ENCODE data around the gene TUFT1.

Gene TUFT1

DNA sequence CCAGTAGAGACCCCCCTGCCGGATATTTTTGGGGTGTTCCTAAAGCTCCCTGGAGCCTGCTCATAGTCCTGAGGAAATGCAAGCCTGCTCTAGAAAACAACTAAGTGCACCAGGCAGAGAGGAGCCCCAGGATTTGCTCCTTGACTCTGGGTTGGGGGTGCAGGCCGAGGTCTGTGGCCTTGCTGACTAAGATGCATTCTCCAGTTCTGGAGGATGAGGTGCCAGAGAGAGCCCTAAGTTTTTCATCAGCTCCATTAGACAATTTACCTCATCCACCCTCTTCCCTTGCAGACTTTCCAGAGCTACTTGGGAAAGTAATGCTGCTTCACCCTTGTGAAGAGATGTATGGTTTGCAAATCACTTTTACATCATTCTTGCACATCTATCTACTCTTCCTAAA is 9.1 kb downstream of the TUFT1 start:
- TF ChIP-seq CTCF (IDR thresholded peaks at IDR 0.05; ENCODE audit: low read depth, low read length) (no peak), MAX (IDR thresholded peaks at IDR 0.05; ENCODE audit: low read depth, low read length) (no peak), MYC (IDR thresholded peaks at IDR 0.05; ENCODE audit: low read depth, low read length) (no peak), POLR2A (IDR thresholded peaks at IDR 0.05; ENCODE audit: extremely low read depth, insufficient read length) (no peak)
- DNase-seq (ENCODE audit: low read depth): no peak
- H3K4me3 ChIP-seq (ENCODE audit: low read depth, low read length): no peak overlapping the region

- no peak overlapping the region for H3K4me3 ChIP-seq (ENCODE audit: low read depth, low read length)
- TF ChIP-seq MYC (IDR thresholded peaks at IDR 0.05; ENCODE audit: low read depth, low read length) (no peak), MAX (IDR thresholded peaks at IDR 0.05; ENCODE audit: low read depth, low read length) (no peak), CTCF (IDR thresholded peaks at IDR 0.05; ENCODE audit: low read depth, low read length) (no peak), POLR2A (IDR thresholded peaks at IDR 0.05; ENCODE audit: extremely low read depth, insufficient read length) (no peak)
- no peak for DNase-seq (ENCODE audit: low read depth)
Observed at GRCh38 chr1:151553659-151554058, 13.6 kb downstream of the TUFT1 start.

GRCh38 chr1:151556052-151556451 is 15.9 kb downstream of the TUFT1 start:
- DNase-seq (ENCODE audit: low read depth): no peak
- no peak for TF ChIP-seq MAX (IDR thresholded peaks at IDR 0.05; ENCODE audit: low read depth, low read length)
- no peak for TF ChIP-seq CTCF (IDR thresholded peaks at IDR 0.05; ENCODE audit: low read depth, low read length)
- TF ChIP-seq MYC (IDR thresholded peaks at IDR 0.05; ENCODE audit: low read depth, low read length): no peak
- TF ChIP-seq POLR2A (IDR thresholded peaks at IDR 0.05; ENCODE audit: extremely low read depth, insufficient read length): no peak
- H3K4me3 ChIP-seq (ENCODE audit: low read depth, low read length): no peak overlapping the region

- TF ChIP-seq MAX (IDR thresholded peaks at IDR 0.05; ENCODE audit: low read depth, low read length) (no peak), POLR2A (IDR thresholded peaks at IDR 0.05; ENCODE audit: extremely low read depth, insufficient read length) (no peak), CTCF (IDR thresholded peaks at IDR 0.05; ENCODE audit: low read depth, low read length) (no peak), MYC (IDR thresholded peaks at IDR 0.05; ENCODE audit: low read depth, low read length) (no peak)
- H3K4me3 ChIP-seq (ENCODE audit: low read depth, low read length): no peak overlapping the region
- DNase-seq (ENCODE audit: low read depth): no peak
Observed at GRCh38 chr1:151562661-151563060, 22.6 kb downstream of the TUFT1 start.

GRCh38 chr1:151563376-151563775 is 23.3 kb downstream of the TUFT1 start:
- DNase-seq (ENCODE audit: low read depth): no peak
- no peak overlapping the region for H3K4me3 ChIP-seq (ENCODE audit: low read depth, low read length)
- no peak for TF ChIP-seq POLR2A (IDR thresholded peaks at IDR 0.05; ENCODE audit: extremely low read depth, insufficient read length)
- no peak for TF ChIP-seq MYC (IDR thresholded peaks at IDR 0.05; ENCODE audit: low read depth, low read length)
- TF ChIP-seq MAX (IDR thresholded peaks at IDR 0.05; ENCODE audit: low read depth, low read length): no peak
- TF ChIP-seq CTCF (IDR thresholded peaks at IDR 0.05; ENCODE audit: low read depth, low read length): no peak
